WERI-Rb-1 (cell line): ENCODE measurements around the gene BLOC1S3.

ENCODE experiments used
- DNase-seq: peaks from one replicate; pipeline ENCODE4 v3.0.0-alpha.2; 2020
- H3K27ac ChIP-seq: fragments of 250-450 bp; sonication (Bioruptor Pico); 2 replicates; pipeline ENCODE4 v1.5.1; 2020; ENCODE audit warnings: mild to moderate bottlenecking, moderate library complexity
- H3K27me3 ChIP-seq: fragments of 250-450 bp; sonication (Bioruptor Pico); 2 replicates; pipeline ENCODE4 v1.5.1; 2021; ENCODE audit warnings: mild to moderate bottlenecking, low read depth, moderate library complexity; ENCODE audit not compliant: insufficient read depth, severe bottlenecking
- H3K36me3 ChIP-seq: fragments of 250-450 bp; sonication (Bioruptor Pico); 2 replicates; pipeline ENCODE4 v1.5.1; 2020; ENCODE audit warnings: mild to moderate bottlenecking, moderate library complexity
- H3K4me3 ChIP-seq: 2 replicates; pipeline ENCODE4 v1.5.1; 2011; ENCODE audit warnings: low read depth, mild to moderate bottlenecking, control low read depth, low read length
- H3K9me3 ChIP-seq: fragments of 250-450 bp; sonication (Bioruptor Pico); 2 replicates; pipeline ENCODE4 v1.5.1; 2021; ENCODE audit warnings: mild to moderate bottlenecking, moderate library complexity; ENCODE audit not compliant: severe bottlenecking
- CTCF ChIP-seq: IDR thresholded peaks from 2 replicates; pipeline ENCODE4 v1.5.1; 2011; ENCODE audit warnings: low read depth, mild to moderate bottlenecking, control low read depth, inconsistent platforms, low read length

Gene BLOC1S3

GRCh38 chr19:45149129-45149528 is 29.5 kb upstream of the BLOC1S3 start:
- Histone ChIP-seq H3K27ac (no peak overlapping the region), H3K27me3 (no peaks in the 10 kb centered on the region), H3K36me3 (peaks cover 35% of the 10 kb centered on the region), H3K9me3 (no peaks in the 10 kb centered on the region), H3K4me3 (no peak overlapping the region)
- no peak for TF ChIP-seq CTCF
- DNase-seq, result no peak

- H3K4me3 ChIP-seq, result no peak overlapping the region
- no peaks in the 10 kb centered on the region for H3K9me3 ChIP-seq
- no peak for TF ChIP-seq CTCF
- H3K27me3 ChIP-seq, result no peaks in the 10 kb centered on the region
- H3K36me3 ChIP-seq, result peaks cover 32% of the 10 kb centered on the region
- H3K27ac ChIP-seq, result peak overlapping the region; percentile 26
- DNase-seq, result no peak
Measured at GRCh38 chr19:45150180-45150579, 28.4 kb upstream of the BLOC1S3 start.

- Histone ChIP-seq H3K4me3 (no peak overlapping the region), H3K27me3 (no peaks in the 10 kb centered on the region), H3K9me3 (no peaks in the 10 kb centered on the region), H3K36me3 (peaks cover 28% of the 10 kb centered on the region), H3K27ac (peak overlapping the region; percentile 26; the same call in 1 of the 2 replicates)
- no peak for TF ChIP-seq CTCF
- no peak for DNase-seq
Measured at GRCh38 chr19:45150751-45151281, 27.8 kb upstream of the BLOC1S3 start.

GRCh38 chr19:45151320-45151719 is 27.3 kb upstream of the BLOC1S3 start:
- DNase-seq, result no peak
- TF ChIP-seq CTCF, result no peak

GRCh38 chr19:45151821-45152503 is 26.6 kb upstream of the BLOC1S3 start:
- no peaks in the 10 kb centered on the region for H3K27me3 ChIP-seq
- DNase-seq, result no peak
- peaks cover 23% of the 10 kb centered on the region for H3K36me3 ChIP-seq
- H3K27ac ChIP-seq, result 0 out of 2 replicates have a peak overlapping the region, but pooled peaks have one; percentile 24
- no peak for TF ChIP-seq CTCF
- H3K9me3 ChIP-seq, result no peaks in the 10 kb centered on the region
- H3K4me3 ChIP-seq, result no peak overlapping the region

More at GRCh38 chr19:45151320-45151719, 27.3 kb upstream of the BLOC1S3 start:
- H3K9me3 ChIP-seq, result no peaks in the 10 kb centered on the region
- 0 out of 2 replicates have a peak overlapping the region, but pooled peaks have one; percentile 24 for H3K27ac ChIP-seq
- H3K36me3 ChIP-seq, result peaks cover 25% of the 10 kb centered on the region
- H3K4me3 ChIP-seq, result no peak overlapping the region
- no peaks in the 10 kb centered on the region for H3K27me3 ChIP-seq
